Pancreas (tissue), 10 donors: ENCODE measurements around the gene CDYL2. TPM values are rescaled to one million over a fixed set of nuclear protein-coding genes. Genes with fewer than 3 reads are reported as not detected.

Source experiments
- ATAC-seq, 4 donors: fragments of 200-7000 bp; cut with Tn5 transposase; one replicate each; pipeline versions ENCODE4 v1.8.0 to v1.9.1; 2020; ENCODE audit warnings: mild to moderate bottlenecking in 4 of 4, moderate library complexity in 4 of 4
- DNase-seq, 6 donors: peaks; one replicate each; pipeline ENCODE4 v3.0.0-alpha.2; 2020
- FAIRE-seq: peaks from 2 replicates; lab custom pipeline; 2012; peaks lifted over from hg19 to GRCh38; lab: Jason Lieb, UNC
- H3K27ac ChIP-seq, 4 donors: fragments of 200-600 bp; sonication (generic); 1 replicate in 3 of 4; 2 replicates in 1 of 4; pipeline versions ENCODE4 v1.5.0 to v1.8.0; 2020
- H3K27me3 ChIP-seq, 4 donors: fragments of 200-600 bp; one replicate each; pipeline ENCODE4 v1.8.0; 2021
- H3K36me3 ChIP-seq, 3 donors: fragments of 200-600 bp; sonication (generic) in 1 of 3; one replicate each; pipeline versions ENCODE4 v1.5.0 to v1.8.0; 2020 to 2021
- H3K4me1 ChIP-seq, 3 donors: fragments of 200-600 bp; one replicate each; pipeline ENCODE4 v1.8.0; 2021
- H3K4me3 ChIP-seq, 4 donors: fragments of 200-600 bp; sonication (generic) in 2 of 4; one replicate each; pipeline versions ENCODE4 v1.5.0 to v1.8.0; 2020 to 2021
- H3K9me3 ChIP-seq, 4 donors: fragments of 200-600 bp; one replicate each; pipeline ENCODE4 v1.8.0; 2021
- CTCF ChIP-seq, 4 donors: fragments of 200-600 bp; sonication (generic) in 3 of 4; IDR thresholded peaks; one replicate each; pipeline versions ENCODE4 v1.5.0 to v1.8.0; 2021; ENCODE audit warnings: antibody characterized with exemption in 4 of 4
- WGBS, 2 donors: extraction: QIAGEN DNeasy Blood & Tissue Kit; methylation state at CpG; one replicate each; pipeline ENCODE4 v1.1.7; 2013; 5-methylcytosine and 5-hydroxymethylcytosine counted together
- intact Hi-C, 3 donors: fragments of 100-400 bp; cut with DNase I; formaldehyde crosslinking; loops; one replicate each; pipeline versions ENCODE4 v1.11.1 to v1.14.2; 2022
- polyA plus RNA-seq, 2 donors: library from polyadenylated mRNA; stranded (reverse); fragments of 200-250 nt; gene quantifications; one replicate each; pipeline ENCODE4 v1.2.3, GENCODE V29; 2013
- total RNA-seq, 6 donors: library from RNA; stranded (reverse); fragmentation: NEBNext Ultra II Directional in 4 of 6; extraction: Animal tissue kit (Norgen Biotek cat#: 25700) in 4 of 6; gene quantifications; one replicate each; pipeline versions ENCODE4 v1.2.1 to v1.2.4, GENCODE V29; 2021 to 2023
- donor health status: healthy with polysubstance abuse.
- donor health status: DM: no; HTN: no; CAD: no; lungs with moderate emphysema.
- donor health status: DM: no; HTN: no; CAD: no.
- donor health status: control.
- donor health status: control.
- donor health status: Bipolar disorder and iron deficiency.
- donor health status: DM: yes; HTN: yes; CAD: no.
- donor health status: DM: no; HTN: no; CAD: no.
- donor health status: DM: no; HTN: no; CAD: no.
- donor health status: DM: yes; HTN: yes; CAD: no.

CDYL2 gene
- total and polyA plus RNA-seq, 8 donors = 0.61 to 7.1 (median 3.1) TPM

GRCh38 chr16:80608946-80609345 lies 195.5 kb downstream of the CDYL2 start:
- intact Hi-C loops = no loop called here
- DNase-seq = no peak
- no peak for TF ChIP-seq CTCF (IDR thresholded peaks at IDR 0.05)
- WGBS, 2 donors = 77 to 80% methylated on average over 6 of the region's 6 CpGs
- Histone ChIP-seq H3K36me3 (no peaks in the 10 kb centered on the region), H3K27me3 (no peaks in the 10 kb centered on the region), H3K4me3 (no peak overlapping the region), H3K9me3 (no peaks in the 10 kb centered on the region), H3K4me1 (no peaks in the 10 kb centered on the region), H3K27ac (no peak overlapping the region)
- no peak for FAIRE-seq
- no peak for ATAC-seq

GRCh38 chr16:80607204-80607603 lies 197.2 kb downstream of the CDYL2 start:
- Histone ChIP-seq H3K27ac (no peak overlapping the region), H3K27me3 (no peaks in the 10 kb centered on the region), H3K36me3 (no peaks in the 10 kb centered on the region), H3K4me3 (no peak overlapping the region), H3K4me1 (no peaks in the 10 kb centered on the region), H3K9me3 (no peaks in the 10 kb centered on the region)
- TF ChIP-seq CTCF (IDR thresholded peaks at IDR 0.05) = no peak
- DNase-seq (no peak), FAIRE-seq (no peak), ATAC-seq (no peak)
- WGBS, 2 donors = 90 to 91% methylated on average over 6 of the region's 6 CpGs
- intact Hi-C loops = no loop called here

- Histone ChIP-seq H3K4me1 (no peaks in the 10 kb centered on the region), H3K4me3 (no peak overlapping the region)
- no peak for FAIRE-seq
Measured at GRCh38 chr16:80606221-80606766, 198.1 kb downstream of the CDYL2 start.

GRCh38 chr16:80604600-80605355 lies 199.6 kb downstream of the CDYL2 start:
- Histone ChIP-seq H3K4me1 (no peaks in the 10 kb centered on the region), H3K36me3 (no peaks in the 10 kb centered on the region), H3K27ac (no peak overlapping the region), H3K27me3 (no peaks in the 10 kb centered on the region), H3K4me3 (no peak overlapping the region), H3K9me3 (no peaks in the 10 kb centered on the region)
- TF ChIP-seq CTCF (IDR thresholded peaks at IDR 0.05) = no peak
- 92 to 95% methylated on average over 8 of the region's 8 CpGs for WGBS, 2 donors
- no peak for ATAC-seq
- intact Hi-C loops = no loop called here
- FAIRE-seq = no peak
- DNase-seq = no peak

More at GRCh38 chr16:80606221-80606766, 198.1 kb downstream of the CDYL2 start:
- Histone ChIP-seq H3K27ac (no peak overlapping the region), H3K27me3 (no peaks in the 10 kb centered on the region), H3K9me3 (no peaks in the 10 kb centered on the region), H3K36me3 (no peaks in the 10 kb centered on the region)
- no peak for ATAC-seq
- WGBS, 2 donors = 90 to 94% methylated on average over 4 of the region's 4 CpGs
- intact Hi-C loops = no loop called here
- DNase-seq = no peak
- no peak for TF ChIP-seq CTCF (IDR thresholded peaks at IDR 0.05)

- no peak for TF ChIP-seq CTCF (IDR thresholded peaks at IDR 0.05)
- Histone ChIP-seq H3K4me3 (no peak overlapping the region), H3K36me3 (no peaks in the 10 kb centered on the region), H3K4me1 (no peaks in the 10 kb centered on the region), H3K9me3 (no peaks in the 10 kb centered on the region), H3K27ac (no peak overlapping the region), H3K27me3 (no peaks in the 10 kb centered on the region)
- no peak for ATAC-seq
- DNase-seq = no peak
- intact Hi-C loops = no loop called here
- no peak for FAIRE-seq
Measured at GRCh38 chr16:80602894-80603293, 201.5 kb downstream of the CDYL2 start.
